HG02970 (cell line): ENCODE measurements around the gene OR8B3.
"Not testable (repeated sequence)": the region's sequence is repeated elsewhere in the genome, so short reads cannot be mapped to it uniquely, and the experiment has no call there.

Source experiments
- ATAC-seq: cut with Tn5 transposase; IDR thresholded peaks from one replicate; pipeline ENCODE4 v1.9.1; 2021; ENCODE audit warnings: mild to moderate bottlenecking, moderate library complexity, moderate number of reproducible peaks; ENCODE audit not compliant: unreplicated experiment, low FRiP score

OR8B3 gene, protein sequence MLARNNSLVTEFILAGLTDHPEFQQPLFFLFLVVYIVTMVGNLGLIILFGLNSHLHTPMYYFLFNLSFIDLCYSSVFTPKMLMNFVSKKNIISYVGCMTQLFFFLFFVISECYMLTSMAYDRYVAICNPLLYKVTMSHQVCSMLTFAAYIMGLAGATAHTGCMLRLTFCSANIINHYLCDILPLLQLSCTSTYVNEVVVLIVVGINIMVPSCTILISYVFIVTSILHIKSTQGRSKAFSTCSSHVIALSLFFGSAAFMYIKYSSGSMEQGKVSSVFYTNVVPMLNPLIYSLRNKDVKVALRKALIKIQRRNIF

DNA sequence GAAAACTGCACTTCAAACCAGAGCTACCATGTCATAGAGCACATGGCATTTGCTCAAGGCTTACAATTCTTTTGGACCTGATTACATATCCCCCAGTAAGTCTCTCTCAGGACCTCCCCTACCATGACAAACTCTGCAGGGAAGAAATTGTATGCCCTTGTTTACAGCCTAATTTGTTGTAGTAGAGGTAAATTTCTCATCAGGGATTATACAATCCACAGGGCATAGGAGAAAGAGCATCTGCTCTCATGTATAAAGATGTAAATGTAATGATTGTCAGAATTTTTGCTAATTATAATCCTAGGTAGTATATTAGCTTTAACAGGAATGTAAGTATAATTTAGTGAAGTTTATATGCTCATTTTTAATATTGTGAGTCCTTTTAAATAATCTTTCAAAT is at the start of gene OR8B3:
Gene OR8B3 (minus strand): TSS at position 101 of the 400 bp plus-strand sequence. CDS start 1,673 bp downstream, outside the sequence.
- ATAC-seq, result no peak

DNA sequence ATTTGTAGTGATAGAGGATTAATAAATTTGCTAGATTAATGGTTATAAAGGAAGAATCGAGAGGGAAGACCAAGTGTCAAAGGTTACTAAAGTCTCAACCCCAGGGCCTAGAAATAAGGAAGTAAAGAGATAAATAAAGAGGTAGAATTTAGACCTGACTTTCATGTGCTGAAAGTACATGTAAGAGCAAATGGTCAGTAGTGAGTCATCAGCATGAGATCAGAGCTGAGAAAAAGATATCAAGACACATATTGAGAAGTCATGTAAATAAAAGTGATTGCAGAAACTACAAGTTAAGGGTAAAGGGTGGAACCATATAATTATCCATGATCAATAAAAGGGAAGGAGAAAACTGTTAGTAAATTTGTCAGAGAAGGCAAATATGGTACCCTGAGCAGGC is 48.1 kb upstream of the OR8B3 start:
- ATAC-seq, result no peak

DNA sequence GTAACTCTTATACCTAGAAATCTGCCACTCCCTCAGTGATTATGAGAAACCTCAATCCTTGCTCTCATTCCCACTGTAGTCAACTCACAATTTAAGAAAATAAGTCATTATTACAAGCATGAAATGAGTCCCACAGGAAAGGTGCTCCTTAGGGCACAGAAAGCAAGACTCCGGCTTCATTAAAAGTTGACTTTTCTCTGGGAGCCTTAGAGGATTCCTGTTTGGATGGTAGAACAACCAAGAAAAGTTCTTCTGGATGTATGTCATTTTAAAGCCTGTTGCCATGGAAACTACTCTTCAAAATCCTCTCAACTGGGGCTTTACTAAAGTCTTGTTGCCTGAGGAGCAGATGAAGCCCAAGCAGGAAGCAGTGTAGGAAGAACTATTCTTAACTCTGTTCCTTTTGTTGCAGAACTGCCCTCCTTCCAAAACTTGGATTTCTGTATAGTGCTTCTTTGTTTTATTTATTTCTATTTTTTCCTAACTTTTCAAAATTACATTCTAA is 46.9 kb upstream of the OR8B3 start, which contains the start of gene OR8B8:
Gene OR8B8 (minus strand): TSS at position 51 of the 505 bp plus-strand sequence. CDS start 4,611 bp downstream, outside the sequence.
- ATAC-seq, result no peak

DNA sequence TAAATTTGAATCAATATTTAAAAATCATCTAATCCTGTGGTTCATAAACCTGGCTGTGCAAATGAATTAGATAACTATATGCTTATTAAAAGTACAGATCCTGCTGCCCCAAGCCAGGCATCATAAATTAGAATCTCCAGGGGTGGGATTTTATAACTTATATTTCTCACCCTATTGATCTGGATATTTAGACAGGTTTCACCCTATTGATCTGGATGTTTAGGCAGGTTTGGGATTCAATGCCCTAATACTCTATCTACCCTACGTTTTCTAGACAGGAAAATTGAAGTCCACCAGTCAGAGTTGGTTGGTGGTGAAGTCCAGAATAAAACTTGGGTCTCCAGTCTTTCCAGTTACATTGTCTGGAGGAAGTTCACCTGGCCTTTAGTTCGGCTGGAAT is 44.0 kb upstream of the OR8B3 start:
- ATAC-seq, result no peak

DNA sequence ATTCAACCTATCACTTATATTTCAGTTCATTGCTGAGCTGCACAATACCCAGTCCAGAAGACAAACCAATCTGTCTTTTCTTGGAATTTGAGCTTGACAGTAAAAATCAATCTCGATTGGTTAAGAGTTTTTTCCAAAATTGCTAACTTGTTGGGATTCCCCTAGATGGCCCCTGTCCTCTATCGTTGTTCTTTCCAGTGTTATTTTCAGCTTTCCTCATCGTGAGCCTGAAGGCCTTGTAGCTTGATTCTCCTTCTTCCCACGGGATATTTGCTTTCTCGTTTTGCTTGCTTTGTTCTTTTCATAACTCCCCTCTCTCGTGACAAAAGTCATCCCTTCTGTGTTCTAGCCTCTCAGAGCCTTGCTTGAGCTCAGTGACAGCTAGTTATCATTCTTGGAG is 43.6 kb upstream of the OR8B3 start:
- no peak for ATAC-seq

DNA sequence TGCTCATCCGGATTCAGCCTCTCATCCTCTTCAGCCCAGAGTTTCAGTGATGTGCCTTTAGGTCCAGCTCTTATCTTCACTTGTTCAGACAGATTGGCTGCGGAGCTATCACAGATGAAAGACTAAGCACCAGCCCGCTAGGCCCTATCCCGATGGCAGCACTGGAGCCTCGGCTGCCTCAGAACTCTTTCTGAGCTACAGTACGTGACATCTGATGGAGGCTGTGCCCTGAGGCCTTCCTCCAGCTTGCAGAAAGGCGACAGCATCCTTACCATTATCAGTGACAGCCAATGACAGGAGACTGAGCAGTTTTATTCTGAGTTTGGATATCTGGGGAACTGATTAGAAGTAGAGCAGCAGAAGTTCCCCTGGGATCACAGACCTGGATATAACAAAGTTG is 42.7 kb upstream of the OR8B3 start:
- ATAC-seq, result no peak

DNA sequence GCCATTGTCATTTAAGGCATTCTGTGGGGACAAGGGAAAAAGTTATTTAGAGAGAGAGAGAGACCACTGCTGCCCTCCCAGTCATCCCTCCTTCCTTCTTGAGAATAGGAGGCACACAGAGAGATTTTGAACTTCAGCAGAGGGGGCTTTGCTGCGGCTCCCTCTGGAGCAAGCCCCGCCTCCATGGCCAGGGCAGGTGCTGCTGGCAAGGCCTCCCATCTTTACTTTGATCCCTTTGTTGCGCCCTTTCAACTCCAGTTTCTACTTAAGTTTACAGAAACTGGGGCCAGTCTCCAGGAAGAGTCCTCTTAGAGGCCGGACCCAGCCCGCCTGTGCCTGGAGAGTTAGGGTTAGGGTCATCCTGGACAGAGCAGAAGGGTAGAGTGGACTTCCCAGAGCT is 42.3 kb upstream of the OR8B3 start:
- no peak for ATAC-seq

DNA sequence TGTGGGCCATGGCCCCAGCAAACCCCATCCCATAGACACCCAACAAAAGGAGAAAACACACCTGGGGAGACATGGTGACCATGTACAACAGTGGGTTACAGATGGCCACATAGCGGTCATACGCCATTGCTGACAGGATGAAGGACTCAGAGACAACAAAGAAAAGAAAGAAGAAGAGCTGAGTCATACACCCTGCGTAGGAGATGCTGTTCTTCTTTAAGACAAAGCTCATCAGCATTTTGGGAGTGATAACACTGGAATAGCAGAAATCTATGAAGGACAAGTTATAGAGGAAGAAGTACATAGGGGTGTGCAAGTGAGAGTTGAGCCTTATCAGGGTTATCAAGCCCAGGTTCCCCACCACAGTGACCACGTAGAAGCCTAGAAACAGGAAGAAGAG is 41.8 kb upstream of the OR8B3 start:
- ATAC-seq, result no peak

DNA sequence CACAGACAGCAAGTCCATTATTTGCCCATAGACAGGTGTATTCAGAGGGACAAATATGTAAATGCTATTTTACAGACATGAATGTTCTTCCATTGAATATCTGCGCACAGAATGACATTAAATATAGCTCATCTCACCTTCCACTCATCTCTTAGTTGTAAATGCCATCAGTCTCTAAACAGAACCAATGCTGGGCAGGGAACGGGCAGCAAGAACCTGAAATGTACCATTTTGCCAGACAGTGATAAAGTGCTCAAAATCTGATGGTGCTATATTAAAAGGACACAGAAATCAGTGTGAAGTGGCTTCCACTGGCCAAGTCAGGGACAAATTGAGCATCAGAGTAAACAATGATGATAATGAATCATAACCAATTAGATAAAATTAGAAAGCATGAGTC is 35.9 kb upstream of the OR8B3 start:
- no peak for ATAC-seq

DNA sequence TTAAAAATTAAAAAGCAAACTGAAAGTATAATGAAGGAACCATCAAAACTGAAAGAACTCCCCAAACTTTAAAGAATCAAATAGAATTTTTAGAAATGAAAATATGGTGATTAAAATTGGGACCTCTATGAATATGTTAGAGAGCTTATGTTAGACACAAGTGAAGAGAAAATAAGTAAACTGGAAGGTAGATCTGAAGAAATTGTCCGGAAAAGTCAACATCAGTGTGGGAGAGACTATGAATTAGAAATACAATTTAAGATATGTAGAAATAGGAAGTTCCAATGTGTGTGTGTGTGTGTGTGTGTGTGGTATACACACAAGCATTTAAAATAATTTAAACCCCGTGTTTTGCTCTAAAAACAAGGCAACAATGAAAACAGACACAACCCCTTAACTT is 30.8 kb upstream of the OR8B3 start:
- no peak for ATAC-seq

DNA sequence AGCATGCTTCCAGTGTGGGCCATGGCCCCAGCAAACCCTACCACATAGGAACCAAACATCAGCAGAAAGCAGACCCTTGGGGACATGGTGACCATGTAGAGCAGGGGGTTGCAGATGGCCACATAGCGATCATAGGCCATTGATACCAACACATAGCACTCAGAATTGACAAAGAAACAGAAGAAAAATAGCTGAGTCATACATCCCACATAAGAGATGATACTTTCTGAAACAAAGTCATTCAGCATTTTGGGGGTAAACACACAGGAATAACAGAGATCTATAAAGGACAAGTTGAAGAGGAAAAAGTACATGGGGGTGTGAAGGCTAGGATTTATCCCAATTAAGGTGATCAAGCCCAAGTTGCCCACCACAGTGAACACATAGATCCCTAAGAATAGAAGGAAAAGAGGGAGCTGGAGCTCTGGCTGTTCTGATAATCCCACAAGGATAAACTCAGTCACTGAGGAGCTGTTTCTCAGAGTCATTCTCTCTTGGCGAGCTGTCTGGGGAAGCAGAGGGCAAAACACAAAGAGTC is 25.6 kb upstream of the OR8B3 start, which contains the start of gene OR8B4:
Gene OR8B4 (minus strand): TSS at position 488 of the 538 bp plus-strand sequence. CDS start 0 bp downstream, at position 488.
- ATAC-seq, result no peak

DNA sequence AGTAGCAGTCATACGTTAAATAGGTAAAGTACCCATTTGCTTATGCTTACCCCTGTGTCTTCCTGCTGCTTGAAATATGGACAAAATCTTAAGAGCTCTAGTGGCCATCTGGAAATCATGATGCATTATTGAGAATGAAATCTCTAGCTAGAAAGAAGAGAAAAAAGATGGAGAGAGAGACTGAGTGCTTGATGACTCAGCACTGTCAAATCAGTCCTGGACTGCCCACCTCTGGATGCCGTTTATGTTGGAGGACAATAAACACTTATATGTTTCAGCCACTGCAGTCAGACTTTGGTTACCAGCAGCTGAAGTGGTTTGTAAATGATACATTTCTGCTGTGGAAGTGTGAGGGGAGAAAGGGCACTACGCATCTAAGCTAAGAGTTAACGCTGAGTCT is 22.2 kb upstream of the OR8B3 start:
- no peak for ATAC-seq

DNA sequence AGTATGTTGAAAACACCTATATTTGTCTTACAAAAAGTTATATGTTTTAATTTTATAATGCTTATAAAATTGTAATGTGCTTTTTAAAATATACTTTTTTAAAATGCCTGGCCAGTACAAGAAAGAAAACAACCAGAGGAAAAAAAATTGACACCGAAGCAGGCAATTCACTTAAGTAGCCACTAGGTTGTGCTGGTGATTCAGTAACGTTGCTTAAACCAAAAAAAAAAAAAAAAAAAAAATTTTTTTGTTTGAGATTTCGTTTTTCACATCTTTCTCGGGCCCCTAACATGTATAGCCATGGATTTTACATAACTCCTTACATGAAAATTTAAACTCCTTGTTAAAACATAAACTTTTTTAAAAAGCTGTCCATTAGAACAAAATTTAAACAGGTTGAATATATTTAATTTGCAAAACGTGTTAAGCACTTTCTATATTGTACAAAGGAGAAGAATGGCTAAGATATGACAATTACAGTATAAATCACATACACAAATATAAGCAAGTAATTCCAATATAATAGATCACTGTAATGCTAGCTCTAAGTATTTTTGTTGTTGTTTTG is 16.6 kb upstream of the OR8B3 start:
- ATAC-seq, result no peak

DNA sequence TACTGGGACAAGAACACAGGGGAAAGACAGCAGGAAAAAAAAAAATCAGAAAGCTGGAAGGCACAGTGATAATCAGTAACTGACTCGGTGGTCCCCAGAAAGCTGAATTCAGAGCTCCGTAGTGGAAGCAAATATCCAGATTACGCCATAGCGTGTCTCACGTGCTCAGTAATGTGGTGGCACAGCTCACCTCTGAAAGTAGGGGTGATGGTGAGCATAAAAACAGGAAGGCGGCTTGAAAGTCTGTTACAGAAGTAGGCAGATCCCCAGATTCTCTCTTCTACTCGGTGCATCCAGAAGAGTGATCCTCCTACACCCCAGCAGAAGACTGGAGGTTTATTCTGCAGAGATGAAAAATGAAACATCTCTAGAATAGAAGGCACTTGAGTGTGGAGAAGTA is 11.1 kb upstream of the OR8B3 start:
- ATAC-seq, result no peak

DNA sequence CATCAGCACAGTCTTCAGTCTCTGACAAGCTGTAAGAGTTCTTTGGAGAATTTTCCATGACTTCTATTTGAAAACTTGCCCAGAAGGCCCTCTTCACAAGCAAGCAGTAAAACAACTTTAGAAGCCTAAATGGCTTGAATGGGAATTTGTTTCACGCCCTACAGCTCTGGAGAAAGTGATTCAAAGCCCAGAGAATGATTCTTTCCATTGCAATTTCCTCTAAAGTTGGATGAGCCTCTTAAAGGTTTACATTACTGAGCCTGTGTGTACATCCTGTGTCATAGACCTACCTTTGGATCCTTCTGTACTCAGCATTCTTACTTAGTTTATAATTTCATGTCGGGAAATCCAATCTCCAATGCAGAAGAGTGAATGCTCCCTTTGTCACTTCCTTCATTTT is 6.8 kb upstream of the OR8B3 start:
- no peak for ATAC-seq

DNA sequence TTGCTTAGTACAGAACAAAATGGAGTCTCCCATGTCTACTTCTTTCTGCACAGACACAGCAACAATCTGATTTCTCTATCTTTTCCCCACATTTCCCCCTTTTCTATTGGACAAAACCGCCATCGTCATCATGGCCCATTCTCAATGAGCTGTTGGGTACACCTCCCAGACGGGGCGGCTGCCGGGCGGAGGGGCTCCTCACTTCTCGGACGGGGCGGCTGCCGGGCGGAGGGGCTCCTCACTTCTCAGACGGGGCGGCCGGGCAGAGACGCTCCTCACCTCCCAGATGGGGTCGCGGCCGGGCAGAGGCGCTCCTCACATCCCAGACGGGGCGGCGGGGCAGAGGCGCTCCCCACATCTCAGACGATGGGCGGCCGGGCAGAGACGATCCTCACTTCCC is 4.4 kb upstream of the OR8B3 start:
- not testable (repeated sequence) for ATAC-seq

DNA sequence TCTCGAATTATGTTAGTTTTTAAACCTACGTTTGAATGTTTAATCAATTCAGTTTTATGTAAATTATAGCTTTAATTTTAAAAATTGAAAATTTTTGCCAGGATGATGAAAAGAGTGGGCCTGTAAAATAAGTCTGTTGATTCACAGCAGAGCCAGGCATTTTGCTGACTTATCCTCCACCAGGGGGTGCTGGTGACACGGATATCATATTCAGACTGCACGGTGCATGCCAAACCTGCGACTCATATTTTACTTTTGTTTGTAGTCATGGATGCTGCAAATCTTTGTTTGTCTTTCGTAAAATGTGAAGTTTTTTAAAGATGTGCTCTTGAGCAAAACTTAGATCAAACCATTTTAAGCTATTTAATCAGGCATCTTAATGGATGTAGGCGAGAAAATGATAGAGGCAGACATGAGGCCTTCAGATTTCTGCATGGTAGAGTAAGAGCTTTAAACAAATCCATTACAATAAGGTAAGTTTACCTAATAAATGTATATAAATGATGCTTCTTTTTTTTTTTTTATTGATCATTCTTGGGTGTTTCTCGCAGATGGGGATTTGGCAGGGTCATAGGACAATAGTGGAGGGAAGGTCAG is 3.6 kb upstream of the OR8B3 start:
- peak; percentile 79 for ATAC-seq

DNA sequence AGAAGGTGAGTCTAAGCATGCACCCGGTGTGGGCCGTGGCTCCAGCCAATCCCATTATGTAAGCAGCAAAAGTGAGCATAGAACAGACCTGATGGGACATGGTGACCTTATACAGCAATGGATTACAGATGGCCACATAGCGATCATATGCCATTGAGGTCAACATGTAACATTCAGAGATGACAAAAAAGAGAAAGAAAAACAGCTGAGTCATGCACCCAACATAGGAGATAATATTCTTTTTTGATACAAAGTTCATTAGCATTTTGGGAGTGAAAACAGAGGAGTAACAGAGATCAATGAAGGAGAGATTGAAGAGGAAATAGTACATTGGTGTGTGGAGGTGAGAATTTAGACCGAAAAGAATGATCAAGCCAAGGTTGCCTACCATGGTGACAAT is 2.0 kb downstream of the OR8B3 start:
- ATAC-seq, result not testable (repeated sequence)

DNA sequence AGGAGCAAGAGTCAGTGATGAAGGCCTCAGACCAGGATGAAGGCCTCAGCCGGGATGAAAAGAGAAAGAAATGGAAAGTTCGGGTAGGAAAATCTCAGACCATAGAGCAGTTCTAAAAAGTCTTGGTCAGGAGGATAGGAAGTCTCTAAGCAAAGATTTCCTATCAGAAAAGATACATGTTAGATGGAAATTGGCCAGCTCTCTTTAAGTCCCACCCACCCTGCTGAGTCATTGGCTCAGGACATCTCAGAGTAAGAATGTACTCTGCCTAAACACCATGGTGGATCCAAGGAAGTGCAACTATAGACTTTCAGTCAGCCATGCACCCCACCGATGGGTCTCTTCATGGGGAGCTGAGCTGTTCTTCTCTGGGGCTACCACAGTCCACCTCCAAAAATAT is 4.4 kb downstream of the OR8B3 start:
- ATAC-seq, result no peak

DNA sequence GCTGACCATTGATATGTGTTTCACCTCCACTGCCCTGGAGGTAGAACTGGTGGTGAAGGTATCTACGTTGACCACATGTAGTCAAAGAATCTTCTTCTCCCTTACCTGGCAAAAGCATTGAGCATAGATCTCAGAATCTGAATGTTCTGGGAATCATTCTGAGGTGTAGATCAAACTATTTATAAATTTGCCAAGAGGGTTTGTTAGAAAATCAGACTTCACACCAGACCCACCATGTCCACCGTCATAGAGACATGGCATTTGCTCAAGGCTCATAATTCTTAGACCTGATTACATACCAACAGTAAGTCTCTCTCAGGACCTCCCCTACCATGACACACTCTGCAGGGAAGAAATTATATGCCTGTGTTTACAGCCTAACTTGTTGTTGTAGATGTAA is 14.4 kb downstream of the OR8B3 start, which contains the start of gene OR8B2:
Gene OR8B2 (minus strand): TSS at position 101 of the 400 bp plus-strand sequence. CDS start 1,156 bp downstream, outside the sequence.
- ATAC-seq, result no peak

DNA sequence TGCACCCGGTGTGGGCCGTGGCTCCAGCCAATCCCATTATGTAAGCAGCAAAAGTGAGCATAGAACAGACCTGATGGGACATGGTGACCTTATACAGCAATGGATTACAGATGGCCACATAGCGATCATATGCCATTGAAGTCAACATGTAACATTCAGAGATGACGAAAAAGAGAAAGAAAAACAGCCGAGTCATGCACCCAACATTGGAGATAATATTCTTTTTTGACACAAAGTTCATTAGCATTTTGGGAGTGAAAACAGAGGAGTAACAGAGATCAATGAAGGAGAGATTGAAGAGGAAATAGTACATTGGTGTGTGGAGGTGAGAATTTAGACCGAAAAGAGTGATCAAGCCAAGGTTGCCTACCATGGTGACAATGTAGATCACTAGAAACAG is 16.0 kb downstream of the OR8B3 start:
- not testable (repeated sequence) for ATAC-seq
